Ovary (tissue), 9 donors: ENCODE data around the gene CFAP206. TPM values are rescaled to one million over a fixed set of nuclear protein-coding genes. Genes with fewer than 3 reads are reported as not detected.

Source experiments
- DNase-seq, 5 donors: peaks; one replicate each; pipeline ENCODE4 v3.0.0-alpha.2; 2019 to 2020
- H3K27ac ChIP-seq, 2 donors: fragments of 200-600 bp; one replicate each; pipeline versions ENCODE4 v1.5.1 to v1.8.0; 2019 to 2022
- H3K27me3 ChIP-seq: fragments of 200-600 bp; one replicate; pipeline ENCODE4 v1.8.0; 2022
- H3K36me3 ChIP-seq: fragments of 200-600 bp; sonication (generic); one replicate; pipeline ENCODE4 v1.5.1; 2019
- H3K4me1 ChIP-seq: one replicate; pipeline ENCODE4 v1.8.1; 2013; ENCODE audit warnings: mild to moderate bottlenecking, moderate library complexity; ENCODE audit not compliant: insufficient read depth
- H3K4me3 ChIP-seq: fragments of 200-600 bp; sonication (generic); one replicate; pipeline ENCODE4 v1.5.1; 2017
- H3K9me3 ChIP-seq, 2 donors: fragments of 200-600 bp in 1 of 2; sonication (generic) in 1 of 2; one replicate each; pipeline versions ENCODE4 v1.5.1 to v1.8.1; 2013 to 2019; ENCODE audit warnings: mild to moderate bottlenecking in 1 of 2, moderate library complexity in 1 of 2
- CTCF ChIP-seq, 3 donors: fragments of 450-650 bp in 2 of 3; fragments of 200-600 bp in 1 of 3; IDR thresholded peaks; one replicate each; pipeline versions ENCODE4 v1.5.1 to v1.8.0; 2016 to 2022; ENCODE audit warnings: antibody characterized with exemption in 3 of 3, mild to moderate bottlenecking in 1 of 3
- EP300 ChIP-seq: sonication (generic); formaldehyde crosslinking; IDR thresholded peaks from one replicate; pipeline ENCODE4 v1.6.1; 2017; ENCODE audit warnings: antibody characterized with exemption
- POLR2A ChIP-seq: fragments of 450-650 bp; IDR thresholded peaks from one replicate; pipeline ENCODE4 v1.6.1; 2017; ENCODE audit warnings: antibody characterized with exemption, mild to moderate bottlenecking, moderate library complexity
- WGBS, 3 donors: extraction: QIAGEN DNeasy Blood & Tissue Kit in 1 of 3; methylation state at CpG; one replicate each; pipeline versions ENCODE4 v1.1.5 to v1.1.7; 2013 to 2017; 5-methylcytosine and 5-hydroxymethylcytosine counted together
- intact Hi-C, 4 donors: fragments of 100-400 bp; cut with DNase I; formaldehyde crosslinking; loops; one replicate each; pipeline versions ENCODE4 v1.11.0 to v1.15.1; 2022 to 2023
- polyA plus RNA-seq, 2 donors: library from polyadenylated mRNA; stranded (reverse); fragments of 200-250 nt in 1 of 2; fragments of 350-450 nt in 1 of 2; fragmentation: Illumina TruSeq in 1 of 2; extraction: RNeasy Lipid Tissue Mini Kit (QIAGEN cat#74804) in 1 of 2; gene quantifications; one replicate each; pipeline ENCODE4 v1.2.3, GENCODE V29; 2013 to 2014
- total RNA-seq, 7 donors: library from RNA; depleted of rRNA in 2 of 7; stranded (reverse); fragments of >200 nt in 2 of 7; fragmentation: NEBNext Ultra II Directional in 3 of 7; extraction: Animal tissue kit (Norgen Biotek cat#: 25700) in 3 of 7; gene quantifications; one replicate each; pipeline versions ENCODE4 v1.1.0 to v1.2.4, GENCODE V29; 2016 to 2023
- donor health status: DM: no; HTN: no; CAD: no; lungs with moderate emphysema.
- donor health status: DM: no; HTN: no; CAD: no.
- donor health status: Bipolar disorder and iron deficiency.
- donor health status: DM: yes; HTN: yes; CAD: no.
- donor health status: DM: no; HTN: no; CAD: no.
- donor health status: DM: yes; HTN: yes; CAD: no.

CFAP206 gene
- total and polyA plus RNA-seq, 9 donors = 0.15 to 9.5 (median 0.57) TPM; not detected in 1

GRCh38 chr6:87421576-87421975 lies 13.8 kb downstream of the CFAP206 start:
- no peak for TF ChIP-seq EP300
- no peak for TF ChIP-seq POLR2A
- TF ChIP-seq CTCF (IDR thresholded peaks at IDR 0.05) = no peak
- no peak for DNase-seq
- H3K27me3 ChIP-seq = no peaks in the 10 kb centered on the region
- 37 to 51% (median 38%) methylated on average over 2 of the region's 2 CpGs for WGBS, 3 donors
- no peaks in the 10 kb centered on the region for H3K4me1 ChIP-seq
- H3K4me3 ChIP-seq = no peak overlapping the region
- no peaks in the 10 kb centered on the region for H3K36me3 ChIP-seq
- no peak overlapping the region for H3K27ac ChIP-seq
- intact Hi-C loops = no loop called here
- H3K9me3 ChIP-seq = no peaks in the 10 kb centered on the region

- no peak overlapping the region for H3K4me3 ChIP-seq
- DNase-seq = no peak
- H3K36me3 ChIP-seq = no peaks in the 10 kb centered on the region
- no peaks in the 10 kb centered on the region for H3K27me3 ChIP-seq
- H3K9me3 ChIP-seq = no peaks in the 10 kb centered on the region
- no peak overlapping the region for H3K27ac ChIP-seq
- WGBS, 3 donors = 91 to 97% (median 96%) methylated on average over 4 of the region's 4 CpGs
- intact Hi-C loops = no loop called here
- H3K4me1 ChIP-seq = no peaks in the 10 kb centered on the region
- TF ChIP-seq POLR2A = no peak
- no peak for TF ChIP-seq EP300
- no peak for TF ChIP-seq CTCF (IDR thresholded peaks at IDR 0.05)
Measured at GRCh38 chr6:87426789-87427188, 19.0 kb downstream of the CFAP206 start.

- WGBS, 3 donors = 80 to 88% (median 85%) methylated on average over 3 of the region's 3 CpGs
- Histone ChIP-seq H3K9me3 (no peaks in the 10 kb centered on the region), H3K27me3 (no peaks in the 10 kb centered on the region), H3K4me3 (no peak overlapping the region), H3K4me1 (no peaks in the 10 kb centered on the region), H3K36me3 (no peaks in the 10 kb centered on the region), H3K27ac (no peak overlapping the region)
- intact Hi-C loops = no loop called here
- no peak for DNase-seq
- TF ChIP-seq CTCF (IDR thresholded peaks at IDR 0.05) (no peak), EP300 (no peak), POLR2A (no peak)
Measured at GRCh38 chr6:87430499-87430898, 22.7 kb downstream of the CFAP206 start.

GRCh38 chr6:87431263-87431662 lies 23.5 kb downstream of the CFAP206 start:
- Histone ChIP-seq H3K9me3 (no peaks in the 10 kb centered on the region), H3K36me3 (no peaks in the 10 kb centered on the region), H3K4me3 (no peak overlapping the region), H3K27ac (no peak overlapping the region), H3K4me1 (no peaks in the 10 kb centered on the region), H3K27me3 (no peaks in the 10 kb centered on the region)
- no peak for DNase-seq
- no peak for TF ChIP-seq EP300
- TF ChIP-seq CTCF (IDR thresholded peaks at IDR 0.05) = no peak
- no peak for TF ChIP-seq POLR2A
- intact Hi-C loops = no loop called here
- 79 to 88% (median 88%) methylated on average over 5 of the region's 5 CpGs for WGBS, 3 donors

- Histone ChIP-seq H3K4me1 (no peaks in the 10 kb centered on the region), H3K36me3 (no peaks in the 10 kb centered on the region), H3K27ac (no peak overlapping the region), H3K27me3 (no peaks in the 10 kb centered on the region), H3K4me3 (no peak overlapping the region), H3K9me3 (no peaks in the 10 kb centered on the region)
- 1 to 6% (median 5%) methylated on average over 4 of the region's 4 CpGs for WGBS, 3 donors
- peak in 4 of 5 donors; percentile 15 to 35 (median 30) for DNase-seq
- no peak for TF ChIP-seq POLR2A
- TF ChIP-seq CTCF (IDR thresholded peaks at IDR 0.05) = no peak
- no peak for TF ChIP-seq EP300
- intact Hi-C loops = no loop called here
Measured at GRCh38 chr6:87436435-87436834, 28.7 kb downstream of the CFAP206 start.
